Stimulated activated CD4-positive, alpha-beta T cell treated with anti-CD3 and anti-CD28 coated beads, TNF-alpha, amount 100 ng/mL, for 1 hour (primary cell): Measurements from ENCODE around the gene ATXN2.
"Not testable (repeated sequence)": the region's sequence is repeated elsewhere in the genome, so short reads cannot be mapped to it uniquely, and the experiment has no call there.

Experiments
- DNase-seq, 3 donors: peaks; one replicate each; pipeline ENCODE4 v3.0.0-alpha.2; 2020; ENCODE audit warnings: low read depth in 3 of 3, low spot score in 1 of 3

The ATXN2 gene

DNA sequence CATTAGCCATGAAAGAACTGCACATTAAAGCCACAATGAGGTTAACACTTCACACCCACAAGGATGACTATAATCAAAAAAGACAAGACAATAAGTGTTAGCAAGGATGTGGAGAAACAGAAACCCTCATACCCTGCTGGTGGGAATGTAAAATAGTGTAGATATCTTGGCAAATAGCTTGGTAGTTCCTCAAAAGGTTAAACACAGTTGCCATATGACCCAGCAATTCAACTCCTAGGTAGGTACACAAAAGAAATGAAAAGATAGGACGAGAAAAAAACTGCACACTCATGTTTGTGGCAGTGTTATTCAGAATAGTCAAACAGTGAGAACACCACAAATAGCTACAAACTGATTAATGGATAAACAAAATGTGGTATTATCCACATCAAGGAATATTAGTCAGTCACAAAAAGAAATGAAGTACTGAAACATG, 93.5 kb downstream of the ATXN2 start:
- no peak for DNase-seq

DNA sequence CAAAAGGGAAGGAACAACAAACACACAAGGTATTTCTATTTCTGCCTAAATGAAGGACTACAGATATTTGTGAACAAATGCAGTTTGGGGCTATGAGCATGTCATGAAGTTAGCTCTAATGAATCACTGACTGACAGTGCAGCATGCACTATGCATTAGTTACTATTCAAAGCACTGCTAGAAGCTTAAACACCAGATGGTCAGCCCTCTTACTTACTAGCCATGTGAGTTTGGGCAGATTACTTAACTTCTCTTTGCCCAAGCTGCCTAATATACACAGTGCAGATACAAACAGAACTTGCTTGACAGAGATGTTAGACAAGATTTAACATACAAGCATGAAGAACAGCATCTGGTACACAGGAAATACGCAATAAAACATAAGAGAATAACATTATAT, 96.0 kb downstream of the ATXN2 start:
- no peak for DNase-seq

DNA sequence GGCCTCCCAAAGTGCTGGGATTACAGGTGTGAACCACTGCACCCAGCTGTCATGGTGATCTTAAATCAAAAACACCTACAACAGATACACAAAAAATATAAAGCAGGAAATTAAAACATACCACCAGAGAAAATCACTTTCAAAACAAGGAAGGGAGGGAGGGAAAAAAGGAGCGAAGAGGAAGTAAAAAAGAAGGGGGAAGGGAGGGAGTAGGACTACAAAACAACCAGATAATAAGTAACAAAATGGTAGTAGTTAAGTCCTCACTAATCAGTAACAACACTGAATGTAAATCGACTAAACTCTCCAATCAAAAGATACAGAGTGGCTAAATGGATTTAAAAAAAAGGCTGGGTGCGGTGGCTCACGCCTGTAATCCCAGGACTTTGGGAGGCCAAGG, 104.4 kb downstream of the ATXN2 start:
- no peak for DNase-seq

DNA sequence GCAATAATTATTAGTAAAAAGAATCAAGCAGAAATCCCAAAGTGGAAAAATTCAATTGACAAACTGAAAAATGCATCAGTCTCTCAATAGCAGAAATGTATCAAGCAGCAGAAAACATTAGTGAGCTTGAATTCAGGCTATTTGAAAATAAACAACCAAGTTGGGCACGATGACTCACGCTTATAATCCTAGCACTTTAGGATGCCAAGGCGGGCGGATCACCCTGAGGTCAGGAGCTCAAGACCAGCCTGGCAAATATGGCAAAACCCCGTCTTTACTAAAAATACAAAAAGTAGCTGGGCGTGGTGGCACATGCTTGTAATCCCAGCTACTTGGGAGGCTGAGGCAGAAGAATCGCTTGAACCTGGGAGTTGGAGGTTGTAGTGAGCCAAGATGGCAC, 106.1 kb downstream of the ATXN2 start:
- DNase-seq, result not testable (repeated sequence)

DNA sequence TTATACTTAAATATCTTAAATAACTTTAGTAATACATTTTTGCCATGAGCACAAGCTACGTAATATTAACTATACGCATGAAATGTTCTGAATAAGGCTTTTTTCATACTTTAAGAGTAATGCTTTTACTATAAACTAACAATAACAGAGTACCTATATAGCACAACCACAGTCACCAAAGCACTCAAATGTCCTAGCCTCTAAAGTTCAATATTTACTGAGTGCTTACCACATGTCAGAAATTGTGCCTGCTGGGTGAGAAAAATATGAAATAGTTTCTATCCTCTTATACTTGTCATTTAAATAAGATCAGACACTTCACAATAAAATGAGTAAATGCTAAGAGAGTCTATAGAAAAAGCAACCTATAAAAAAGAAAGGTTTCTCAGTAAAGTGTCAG, 110.3 kb downstream of the ATXN2 start:
- no peak for DNase-seq

DNA sequence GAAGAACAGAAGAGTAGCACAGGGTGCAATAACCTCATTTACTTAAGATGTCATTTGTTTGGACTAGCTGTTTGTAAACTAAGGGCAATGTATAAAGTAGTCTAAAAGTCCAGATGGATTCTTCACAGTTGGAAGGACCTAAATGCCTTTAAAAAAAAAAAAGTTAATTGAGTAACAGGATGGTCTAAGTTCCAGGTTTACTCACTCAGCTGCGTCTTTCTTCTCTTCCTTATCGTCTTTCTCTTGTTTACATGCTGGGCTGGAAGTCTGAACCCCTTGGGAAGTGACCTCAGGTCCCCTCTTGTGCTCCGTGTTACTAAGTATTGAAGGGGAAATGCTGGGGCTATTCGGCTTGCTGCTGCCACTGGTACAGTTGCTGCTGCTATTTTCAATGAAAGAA, 110.8 kb downstream of the ATXN2 start:
- no peak for DNase-seq

DNA sequence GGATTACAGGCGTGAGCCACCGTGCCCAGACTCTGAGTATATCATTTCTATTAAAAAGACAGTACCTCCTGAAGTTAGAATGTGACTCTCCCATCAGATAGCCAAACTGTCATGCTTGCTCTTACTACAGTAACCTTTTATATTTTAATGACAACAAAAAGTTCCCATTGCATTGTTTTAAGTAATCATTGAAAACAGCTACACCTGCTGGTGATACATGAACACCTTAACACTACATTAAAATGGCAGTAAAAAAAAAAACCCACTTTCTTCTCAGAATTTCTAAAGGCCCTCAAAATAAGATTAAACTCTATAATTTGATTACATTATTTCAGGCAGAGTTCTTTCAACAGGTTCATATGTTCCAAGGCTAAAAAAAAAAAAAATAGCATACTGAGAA, 116.7 kb downstream of the ATXN2 start:
- no peak for DNase-seq

DNA sequence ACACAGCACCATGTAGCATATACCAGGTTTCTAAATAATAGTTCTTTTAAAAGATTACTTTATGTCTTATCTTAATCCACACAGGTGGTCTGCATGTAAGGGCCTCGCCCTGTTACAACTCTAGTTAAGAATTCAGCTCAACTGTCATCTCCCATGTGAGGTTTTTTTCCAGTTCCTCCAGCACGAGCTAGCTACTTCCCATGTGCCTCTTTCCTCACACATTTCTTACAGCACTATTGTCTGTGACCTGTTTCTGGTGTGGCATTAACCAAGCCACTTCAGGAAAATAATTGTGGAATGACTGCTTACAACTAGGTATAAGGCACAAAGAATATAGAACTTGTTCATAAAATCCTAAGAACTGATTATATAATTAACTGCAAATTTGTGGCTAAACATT, 127.9 kb downstream of the ATXN2 start:
- DNase-seq, result no peak

DNA sequence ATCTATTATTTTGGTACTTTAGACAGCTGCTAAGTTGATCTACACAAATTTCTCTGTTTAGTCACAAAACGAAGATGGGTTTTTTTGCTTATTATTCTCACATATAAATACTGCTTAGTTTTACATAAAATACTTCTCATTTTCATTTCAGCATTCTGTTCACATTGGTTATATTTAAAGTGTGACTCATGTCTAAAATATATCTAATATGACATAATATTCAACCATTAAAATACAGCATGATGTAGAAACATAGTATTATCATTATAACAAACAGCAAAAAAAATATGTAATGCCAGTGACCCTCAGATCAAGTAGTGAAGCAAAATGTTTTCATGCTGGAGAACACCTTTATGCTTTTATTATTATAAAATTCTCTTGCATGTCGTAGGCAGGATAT, 129.7 kb downstream of the ATXN2 start:
- DNase-seq, result no peak

DNA sequence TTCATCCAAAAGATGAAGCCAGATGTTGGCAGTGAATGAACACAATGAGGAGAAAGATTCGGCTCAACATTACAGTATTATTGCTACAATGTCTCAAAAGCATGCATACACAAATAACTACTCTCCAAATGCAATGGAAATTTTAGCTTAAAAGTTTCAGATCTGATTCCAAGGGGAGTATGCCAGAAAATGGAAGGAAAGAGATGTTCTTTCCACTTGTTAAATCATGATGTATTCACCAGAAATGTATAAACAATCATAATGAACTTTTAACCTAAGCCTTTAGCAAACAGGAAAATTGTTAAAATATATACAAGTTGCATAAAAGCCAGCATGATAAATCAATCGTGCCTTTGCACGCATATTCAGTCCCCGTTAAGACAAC, 131.3 kb downstream of the ATXN2 start:
- no peak for DNase-seq

DNA sequence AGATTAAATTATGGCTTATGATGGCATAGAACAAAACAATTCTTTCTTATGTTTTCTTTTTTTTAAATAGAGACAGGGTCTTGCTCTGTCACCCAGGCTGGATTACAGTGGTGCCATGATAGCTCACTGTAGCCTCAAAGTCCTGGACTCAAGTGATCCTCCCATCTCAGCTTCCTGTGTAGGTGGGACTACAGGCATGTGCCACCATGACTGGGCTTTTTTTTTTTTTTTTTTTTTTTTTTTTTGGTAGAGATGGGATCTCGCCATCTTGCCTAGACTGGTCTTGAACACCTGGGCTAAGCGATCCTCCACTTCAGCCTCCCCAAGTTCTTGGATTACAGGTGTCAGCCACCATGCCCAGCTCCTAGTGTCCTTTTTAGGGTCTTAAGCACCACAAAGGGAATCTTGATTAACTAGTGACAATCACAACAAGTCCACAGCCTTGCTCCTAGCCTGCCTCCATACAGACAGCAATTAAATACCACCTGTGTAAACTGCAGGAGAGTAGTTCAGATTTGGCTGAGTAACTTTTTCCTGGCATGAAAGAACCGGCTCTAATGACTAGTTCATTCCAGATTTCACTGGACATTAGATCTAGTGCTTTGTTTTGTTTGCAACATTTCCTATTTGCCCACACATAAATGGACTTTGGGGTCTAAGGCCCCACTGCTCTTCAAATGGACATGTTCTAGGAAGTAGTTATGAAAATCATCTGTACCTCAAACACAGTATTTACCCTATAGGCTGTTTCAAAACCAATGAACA, 131.8 kb downstream of the ATXN2 start:
- DNase-seq, result no peak

DNA sequence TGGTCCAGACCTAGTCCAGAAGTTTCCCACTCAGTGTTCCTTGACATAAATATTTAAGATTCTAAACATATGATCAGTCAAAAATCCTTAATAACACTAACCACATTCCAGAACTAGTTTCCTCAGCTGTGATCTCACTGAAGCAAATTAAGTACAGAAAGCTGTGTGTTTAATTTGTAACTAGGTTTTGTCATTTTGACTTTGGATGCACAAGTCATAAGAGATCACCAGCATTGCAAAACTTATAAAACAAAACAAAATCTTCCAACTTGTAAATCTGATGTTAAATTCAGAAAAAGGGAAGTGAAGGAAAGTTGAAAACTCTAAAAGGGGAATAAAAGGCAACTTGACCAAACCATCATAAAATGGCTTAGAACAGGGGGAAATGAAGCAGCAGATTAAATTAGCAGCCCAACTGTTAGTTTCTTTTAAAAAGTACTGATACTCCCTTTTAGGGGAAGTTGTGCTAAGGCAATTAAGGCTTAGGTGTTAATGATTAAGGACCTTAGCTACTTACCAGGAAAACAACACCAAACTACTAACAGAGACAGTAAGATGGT, 136.8 kb downstream of the ATXN2 start:
- no peak for DNase-seq

DNA sequence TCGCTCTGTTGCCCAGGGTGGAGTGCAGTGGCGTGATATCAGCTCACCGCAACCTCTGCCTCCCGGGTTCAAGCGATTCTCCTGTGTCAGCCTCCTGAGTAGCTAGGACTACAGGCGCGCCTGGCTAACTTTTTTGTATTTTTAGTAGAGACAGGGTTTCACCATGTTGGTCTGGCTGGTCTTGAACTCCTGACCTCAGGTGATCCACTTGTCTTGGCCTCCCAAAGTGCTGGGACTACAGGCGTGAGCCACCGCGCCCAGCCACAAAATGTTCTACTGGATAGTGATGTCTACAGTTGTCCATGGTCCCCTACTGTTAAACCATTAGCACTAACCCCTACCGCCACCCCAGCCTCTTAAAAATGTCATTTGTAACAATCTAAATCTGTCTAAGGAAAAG, 139.0 kb downstream of the ATXN2 start:
- DNase-seq, result not testable (repeated sequence)

DNA sequence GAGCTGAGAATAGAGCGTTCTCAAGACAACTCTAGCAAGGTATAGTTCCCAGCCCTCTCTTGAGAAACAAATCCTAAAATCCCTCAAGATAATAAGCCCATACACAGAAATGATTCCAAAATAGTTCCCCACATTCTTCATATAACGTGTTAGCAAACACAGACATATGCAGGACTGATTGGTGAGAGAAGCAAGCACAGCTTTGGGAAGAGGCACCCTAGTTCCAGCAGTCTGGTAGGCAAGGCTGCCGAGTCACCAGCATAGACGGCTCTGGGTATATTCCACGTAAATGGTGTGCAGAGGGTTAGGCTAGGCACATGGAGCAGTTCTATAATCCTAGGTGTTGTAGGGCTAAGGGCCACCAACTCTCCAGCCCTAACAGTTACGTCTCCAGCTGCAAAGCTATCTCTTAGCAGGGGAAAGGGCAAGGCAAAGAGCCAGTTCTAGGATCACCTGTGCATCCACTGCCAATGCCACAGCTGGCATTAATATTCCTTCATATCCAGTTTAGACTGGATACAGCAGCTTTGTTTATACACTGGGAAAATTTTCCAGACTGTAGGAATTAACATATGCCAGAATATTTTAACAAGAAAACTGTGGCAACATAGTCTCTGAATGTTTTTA, 140.5 kb downstream of the ATXN2 start:
- no peak for DNase-seq

DNA sequence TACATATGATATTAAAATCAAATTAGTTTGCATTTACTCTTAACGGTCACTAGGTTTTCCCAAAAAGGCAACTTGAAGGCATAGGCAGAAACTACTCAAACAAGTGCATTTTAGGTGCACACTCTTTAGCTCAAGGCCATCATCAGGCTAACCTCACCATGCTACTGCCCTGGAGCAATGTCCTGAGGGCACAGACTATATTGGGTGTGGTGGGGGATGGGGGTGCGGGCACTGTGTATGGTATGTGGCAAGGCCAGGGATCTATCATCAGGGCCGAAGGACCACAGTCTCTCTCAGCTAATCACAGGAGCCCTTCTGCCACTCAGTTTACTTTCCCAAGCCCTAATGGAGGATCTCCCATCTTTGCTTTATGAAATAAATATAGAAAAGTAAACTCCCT, 141.5 kb downstream of the ATXN2 start:
- no peak for DNase-seq

DNA sequence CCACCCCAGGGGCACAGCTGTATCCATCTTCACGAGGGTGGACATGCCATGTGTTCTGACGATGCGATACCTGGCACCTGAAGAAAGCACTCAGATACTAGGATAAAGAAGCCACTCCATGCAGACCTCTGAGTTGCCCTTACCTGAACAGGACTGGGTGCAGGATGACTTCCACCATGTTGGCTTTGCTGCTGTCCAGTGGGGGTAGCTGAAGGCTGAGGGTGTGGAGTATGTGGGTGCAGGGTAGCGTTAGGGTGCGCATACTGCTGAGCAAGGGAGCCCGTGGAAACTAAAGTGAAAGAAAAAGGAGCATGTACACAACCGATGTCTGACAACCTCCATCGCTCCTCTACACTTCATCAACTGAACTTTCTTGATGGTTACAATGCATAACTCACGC, 142.0 kb downstream of the ATXN2 start:
- DNase-seq, result no peak

DNA sequence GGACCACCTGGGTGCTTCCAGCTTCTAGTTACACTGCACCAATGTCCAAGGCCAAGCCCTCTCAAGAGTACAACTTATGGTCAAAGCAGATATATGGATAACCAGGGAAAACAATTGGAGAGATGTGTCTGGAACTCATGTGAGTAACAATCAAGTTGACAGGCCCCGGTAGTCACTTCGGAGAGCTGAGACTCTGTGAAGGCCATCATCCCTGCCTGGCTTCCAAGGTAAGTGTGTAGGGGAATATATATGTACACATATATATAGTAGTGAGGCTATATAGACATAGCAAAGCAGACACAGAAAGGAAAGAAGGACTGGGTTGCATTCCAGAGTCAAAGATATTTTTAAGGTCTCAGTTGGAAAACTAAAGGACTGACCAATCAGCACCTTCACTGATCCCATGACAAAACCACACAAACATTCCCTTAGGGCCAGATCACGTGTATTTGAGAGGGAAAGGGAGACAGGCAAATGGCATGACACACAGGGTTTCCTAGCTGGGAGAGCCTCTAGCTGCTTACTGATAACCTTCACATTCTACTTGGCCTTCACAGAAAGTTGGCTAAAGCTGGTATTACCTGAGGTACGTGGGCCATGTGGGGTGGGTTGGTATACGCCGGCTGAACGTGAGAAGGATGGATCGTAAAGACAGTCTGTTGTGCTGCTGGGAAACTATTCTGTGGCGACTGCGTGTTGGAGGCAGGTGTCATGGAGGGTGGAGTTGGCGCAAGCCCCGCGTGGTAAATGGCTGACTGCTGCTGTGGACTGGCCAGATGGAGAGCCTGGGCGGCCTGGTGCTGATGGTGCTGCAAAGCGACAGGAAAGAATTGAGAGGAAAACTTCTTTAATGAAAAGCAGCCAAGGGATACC, 143.4 kb downstream of the ATXN2 start:
- DNase-seq, result no peak

DNA sequence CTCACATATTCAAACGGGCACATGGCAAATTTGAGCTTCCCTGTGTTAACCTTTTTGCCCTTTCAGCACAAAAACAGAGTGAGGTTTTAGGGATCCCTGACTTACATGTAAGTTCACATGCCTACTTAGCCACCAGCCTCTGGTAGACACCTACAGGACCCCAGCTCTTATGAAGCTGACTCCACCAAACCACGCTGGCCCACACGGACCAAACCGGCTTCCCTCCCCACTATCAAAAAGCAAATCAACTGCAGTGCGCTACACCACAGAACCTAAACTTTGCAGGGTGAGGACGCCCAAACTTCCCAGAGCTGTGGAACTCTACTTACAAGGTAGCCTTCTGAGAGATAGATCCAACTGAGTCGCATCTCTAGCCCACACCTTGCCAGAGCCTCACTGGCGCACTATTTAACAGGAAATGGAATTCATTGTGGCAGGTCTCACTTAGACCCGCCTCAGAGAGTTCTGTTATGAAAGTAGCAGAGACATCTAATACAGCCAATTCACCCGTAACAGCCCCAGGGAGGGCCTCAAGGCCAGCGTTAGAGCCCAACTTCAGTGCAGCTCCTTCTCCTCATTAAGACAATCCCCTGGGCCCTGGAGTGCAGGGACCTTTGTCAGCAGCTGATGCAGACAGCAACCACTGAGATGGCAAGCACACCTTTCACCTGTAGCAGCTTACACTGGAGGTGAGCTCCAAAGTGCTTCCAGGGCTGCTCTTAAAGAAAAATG, 144.2 kb downstream of the ATXN2 start:
- no peak for DNase-seq

DNA sequence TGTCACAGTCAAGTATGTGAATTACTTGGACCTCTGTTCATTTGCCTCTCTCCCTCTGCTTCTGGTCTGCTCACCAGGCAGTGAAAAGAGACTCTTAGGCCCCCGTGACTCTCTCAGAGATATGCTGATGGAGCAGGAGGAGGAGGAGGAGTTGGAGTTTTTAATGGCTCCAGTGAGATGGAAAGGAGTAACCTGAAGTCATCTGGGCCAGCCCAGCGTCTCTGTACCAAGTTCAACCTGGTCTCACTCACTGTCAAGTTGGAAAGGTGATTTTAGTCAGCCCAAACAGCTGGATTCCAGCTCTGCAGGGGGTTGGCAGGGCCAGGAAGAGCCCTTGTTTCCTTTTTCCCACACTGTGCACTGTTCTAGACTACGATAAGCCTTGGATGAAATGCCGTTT, 144.8 kb downstream of the ATXN2 start:
- no peak for DNase-seq

DNA sequence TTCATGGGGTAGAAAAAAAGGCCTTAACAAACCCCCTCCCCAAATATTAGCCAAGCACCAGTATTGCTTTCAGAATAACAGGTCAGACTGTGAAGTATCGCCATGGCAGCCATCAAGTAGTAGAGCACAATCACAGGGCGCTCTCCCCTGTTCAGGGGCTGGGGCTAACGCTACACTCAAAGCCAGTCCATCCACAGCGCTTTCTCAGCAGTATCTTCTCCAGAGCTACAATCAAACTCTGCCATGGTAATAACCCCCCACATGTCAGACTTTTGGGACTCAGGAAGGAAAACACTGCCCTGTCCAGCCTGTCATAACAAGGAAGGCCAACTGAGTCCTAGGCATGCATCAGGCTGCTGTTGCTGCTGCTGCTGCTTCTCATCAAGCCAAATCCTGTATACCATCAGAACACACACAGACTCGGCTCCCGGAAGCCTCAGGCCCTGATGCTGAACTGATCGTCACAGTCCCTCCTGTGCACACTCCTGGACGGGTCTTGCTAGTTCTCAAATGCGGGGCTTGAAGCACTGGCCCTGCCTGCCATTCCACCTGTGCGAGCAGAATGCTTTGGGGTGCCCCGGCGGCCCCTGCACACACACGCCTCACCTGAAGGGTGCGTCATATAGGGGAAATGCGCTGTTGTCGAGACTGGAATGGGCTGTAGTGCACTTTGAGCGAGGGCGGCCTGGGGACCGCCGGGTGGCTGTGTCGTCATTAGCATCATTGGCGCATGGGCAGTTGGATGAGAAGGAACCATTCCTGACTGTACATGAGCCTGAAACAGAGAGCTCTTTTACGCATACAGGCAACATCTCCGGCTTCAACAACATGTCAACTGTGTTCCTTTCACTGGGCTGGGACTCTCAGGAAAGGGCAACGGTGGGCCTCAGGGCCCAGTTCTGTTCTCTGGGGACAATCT, 145.8 kb downstream of the ATXN2 start:
- no peak for DNase-seq
